Endometrial microvascular endothelial cells (primary cell): ENCODE results near the gene TSPEAR. TPM values are rescaled to one million over a fixed set of nuclear protein-coding genes. Genes with fewer than 3 reads are reported as not detected.

Source experiments
- total RNA-seq: library from RNA; depleted of rRNA; stranded (reverse); fragments of >200 nt; gene quantifications from one replicate; pipeline ENCODE4 v1.2.3, GENCODE V29; 2015; ENCODE audit errors: inconsistent ontology term

Gene TSPEAR
- total RNA-seq, 1 donor from 2014 or later, result not detected

Other genes starting within 250 kb of the TSPEAR start
- gene KRTAP10-1, start 171.4 kb downstream of the TSPEAR start, total RNA-seq, result not detected
- gene KRTAP10-2, start 160.1 kb downstream of the TSPEAR start, total RNA-seq, result not detected
- not detected for gene KRTAP10-3, start 152.8 kb downstream of the TSPEAR start, total RNA-seq
- gene KRTAP10-4, start 137.8 kb downstream of the TSPEAR start, total RNA-seq, result not detected
- gene KRTAP10-5, start 131.0 kb downstream of the TSPEAR start, total RNA-seq, result not detected
- not detected for gene KRTAP10-6, start 119.1 kb downstream of the TSPEAR start, total RNA-seq
- gene KRTAP10-7, start 111.0 kb downstream of the TSPEAR start, total RNA-seq, result not detected
- gene KRTAP10-8, start 99.5 kb downstream of the TSPEAR start, total RNA-seq, result not detected
- not detected for gene KRTAP10-9, start 84.5 kb downstream of the TSPEAR start, total RNA-seq
- gene KRTAP10-10, start 74.2 kb downstream of the TSPEAR start, total RNA-seq, result not detected
- not detected for gene KRTAP10-11, start 65.2 kb downstream of the TSPEAR start, total RNA-seq
- not detected for gene KRTAP12-4, start 56.9 kb downstream of the TSPEAR start, total RNA-seq
- not detected for gene KRTAP12-3, start 53.6 kb downstream of the TSPEAR start, total RNA-seq
- not detected for gene KRTAP12-2, start 44.6 kb downstream of the TSPEAR start, total RNA-seq
- gene KRTAP12-1, start 29.4 kb downstream of the TSPEAR start, total RNA-seq, result not detected
- gene KRTAP10-12, start 14.4 kb downstream of the TSPEAR start, total RNA-seq, result not detected
- gene UBE2G2, start 90.2 kb upstream of the TSPEAR start, total RNA-seq, result 102 TPM
- 82.4 TPM for gene SUMO3, start 106.5 kb upstream of the TSPEAR start, total RNA-seq
- 494 TPM for gene PTTG1IP, start 162.1 kb upstream of the TSPEAR start, total RNA-seq
- gene ITGB2, start 209.3 kb upstream of the TSPEAR start, total RNA-seq, result not detected
- gene SLX9, start 228.5 kb upstream of the TSPEAR start, total RNA-seq, result 33.3 TPM